Activated naive CD4-positive, alpha-beta T cell treated with anti-CD3 and anti-CD28 coated beads, Interleukin-2, amount 50 U/mL, for 16 hours (primary cell): Measurements from ENCODE around the gene RCOR1.

Experiments
- DNase-seq: peaks from one replicate; pipeline ENCODE4 v3.0.0-alpha.2; 2020

The RCOR1 gene

DNA sequence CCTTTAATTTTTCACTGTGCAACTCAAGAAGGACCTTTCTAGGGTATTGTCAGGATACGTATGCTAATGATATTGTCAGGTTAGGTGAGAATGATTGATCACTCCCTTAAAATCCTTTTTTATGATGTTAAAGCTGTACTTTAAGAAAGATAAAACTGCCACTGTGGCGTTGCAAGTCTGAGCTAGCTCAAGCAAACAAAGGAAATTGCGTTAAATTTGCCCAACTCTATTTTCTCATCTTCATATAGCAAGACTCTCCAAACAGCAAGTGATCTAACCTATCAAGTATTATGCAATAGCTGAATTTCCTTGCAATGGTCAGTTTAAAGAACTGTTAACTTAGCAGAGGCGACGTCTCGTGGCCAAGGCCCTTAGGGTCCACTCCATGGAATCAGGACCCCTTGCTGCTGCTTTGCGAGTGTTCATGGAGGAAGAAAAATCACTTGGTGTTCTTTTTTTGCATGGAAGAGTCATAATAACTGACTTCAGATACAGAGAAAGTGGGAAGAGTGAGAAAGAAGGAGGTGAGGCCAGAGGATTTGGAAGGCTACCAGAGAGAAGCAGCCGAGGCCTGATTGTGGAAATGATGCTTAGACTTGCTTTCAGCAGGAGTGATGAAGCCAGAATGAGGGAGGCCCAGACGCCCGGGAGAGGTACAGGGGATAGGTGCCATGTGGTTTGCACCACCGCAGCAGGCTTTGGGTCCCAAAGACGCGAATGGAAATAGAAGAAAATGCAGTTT, 187.3 kb downstream of the RCOR1 start:
- no peak for DNase-seq
